Astrocyte (in vitro differentiated cells and primary cell): ENCODE measurements around the gene MESP1. TPM values are rescaled to one million over a fixed set of nuclear protein-coding genes. Genes with fewer than 3 reads are reported as not detected.
A peak's percentile ranks its signal among the peaks of the same experiment; 100 is the strongest.
"Not testable (repeated sequence)": the region's sequence is repeated elsewhere in the genome, so short reads cannot be mapped to it uniquely, and the experiment has no call there.

Experiments used
- DNase-seq: peaks from one replicate; pipeline ENCODE4 v3.0.0-alpha.2; 2010; ENCODE audit warnings: low read depth
- FAIRE-seq: peaks from 2 replicates; lab custom pipeline; 2011; peaks lifted over from hg19 to GRCh38; lab: Jason Lieb, UNC
- H2AFZ ChIP-seq: 2 replicates; pipeline ENCODE4 v1.6.0; 2012; ENCODE audit warnings: low read depth, low read length, inconsistent platforms
- H3K27ac ChIP-seq: 2 replicates; pipeline ENCODE4 v1.5.1; 2011; ENCODE audit warnings: low read depth, low read length, inconsistent platforms
- H3K27me3 ChIP-seq: 2 replicates; pipeline ENCODE4 v1.6.0; 2011; ENCODE audit warnings: low read length, inconsistent platforms; ENCODE audit not compliant: insufficient read depth
- H3K36me3 ChIP-seq: 2 replicates; pipeline ENCODE4 v1.5.1; 2011; ENCODE audit warnings: low read length, inconsistent platforms; ENCODE audit not compliant: insufficient read depth
- H3K4me1 ChIP-seq: 2 replicates; pipeline ENCODE4 v1.5.1; 2011; ENCODE audit warnings: low read length, inconsistent platforms; ENCODE audit not compliant: insufficient read depth
- H3K4me2 ChIP-seq: 2 replicates; pipeline ENCODE4 v1.6.0; 2012; ENCODE audit warnings: low read length, inconsistent platforms
- H3K4me3 ChIP-seq: 2 replicates; pipeline ENCODE4 v1.5.1; 2011; ENCODE audit warnings: low read depth, mild to moderate bottlenecking, low read length, inconsistent platforms; ENCODE audit not compliant: insufficient read depth
- H3K79me2 ChIP-seq: 2 replicates; pipeline ENCODE4 v1.6.0; 2012; ENCODE audit warnings: mild to moderate bottlenecking, low read length, inconsistent platforms; ENCODE audit not compliant: insufficient read depth
- H3K9ac ChIP-seq: 2 replicates; pipeline ENCODE4 v1.6.0; 2012; ENCODE audit warnings: mild to moderate bottlenecking, low read length, inconsistent platforms
- H3K9me3 ChIP-seq: 2 replicates; pipeline ENCODE4 v1.5.1; 2012; ENCODE audit warnings: low read depth, mild to moderate bottlenecking, low read length, inconsistent platforms; ENCODE audit not compliant: insufficient read depth
- H4K20me1 ChIP-seq: 2 replicates; pipeline ENCODE4 v1.6.0; 2012; ENCODE audit warnings: low read length, inconsistent platforms; ENCODE audit not compliant: insufficient read depth
- H3K27ac Mint-ChIP-seq: one replicate; pipeline ENCODE4 v1.8.0; 2021; ENCODE audit warnings: mild to moderate bottlenecking, mixed read lengths; ENCODE audit not compliant: unreplicated experiment
- H3K27me3 Mint-ChIP-seq: one replicate; pipeline ENCODE4 v1.8.0; 2021; ENCODE audit warnings: low read depth, mixed read lengths; ENCODE audit not compliant: unreplicated experiment
- H3K36me3 Mint-ChIP-seq: one replicate; pipeline ENCODE4 v1.8.0; 2021; ENCODE audit warnings: low read depth, mixed read lengths; ENCODE audit not compliant: unreplicated experiment
- H3K4me1 Mint-ChIP-seq: one replicate; pipeline ENCODE4 v1.8.0; 2021; ENCODE audit warnings: low read depth, mixed read lengths; ENCODE audit not compliant: unreplicated experiment
- H3K4me3 Mint-ChIP-seq: one replicate; pipeline ENCODE4 v1.8.0; 2021; ENCODE audit warnings: mild to moderate bottlenecking, moderate library complexity, mixed read lengths; ENCODE audit not compliant: unreplicated experiment
- H3K9me3 Mint-ChIP-seq: one replicate; pipeline ENCODE4 v1.8.0; 2021; ENCODE audit warnings: mild to moderate bottlenecking, mixed read lengths; ENCODE audit not compliant: unreplicated experiment
- EZH2 ChIP-seq: IDR thresholded peaks from 2 replicates; pipeline ENCODE4 v1.6.1; 2012; ENCODE audit warnings: mild to moderate bottlenecking, low read length, inconsistent platforms; ENCODE audit not compliant: insufficient read depth
- total RNA-seq: library from RNA; stranded (reverse); gene quantifications from 2 replicates; pipeline ENCODE4 v1.2.1, GENCODE V29; 2021
- TF ChIP-seq, protein P1 (sequence below): IDR thresholded peaks from 2 replicates; pipeline ENCODE4 v1.5.1; 2011; ENCODE audit warnings: low read depth, mild to moderate bottlenecking, inconsistent platforms, low read length, moderate library complexity; ENCODE audit not compliant: insufficient read depth

The MESP1 gene
- total RNA-seq, 1 donor from 2014 or later: not detected

DNA sequence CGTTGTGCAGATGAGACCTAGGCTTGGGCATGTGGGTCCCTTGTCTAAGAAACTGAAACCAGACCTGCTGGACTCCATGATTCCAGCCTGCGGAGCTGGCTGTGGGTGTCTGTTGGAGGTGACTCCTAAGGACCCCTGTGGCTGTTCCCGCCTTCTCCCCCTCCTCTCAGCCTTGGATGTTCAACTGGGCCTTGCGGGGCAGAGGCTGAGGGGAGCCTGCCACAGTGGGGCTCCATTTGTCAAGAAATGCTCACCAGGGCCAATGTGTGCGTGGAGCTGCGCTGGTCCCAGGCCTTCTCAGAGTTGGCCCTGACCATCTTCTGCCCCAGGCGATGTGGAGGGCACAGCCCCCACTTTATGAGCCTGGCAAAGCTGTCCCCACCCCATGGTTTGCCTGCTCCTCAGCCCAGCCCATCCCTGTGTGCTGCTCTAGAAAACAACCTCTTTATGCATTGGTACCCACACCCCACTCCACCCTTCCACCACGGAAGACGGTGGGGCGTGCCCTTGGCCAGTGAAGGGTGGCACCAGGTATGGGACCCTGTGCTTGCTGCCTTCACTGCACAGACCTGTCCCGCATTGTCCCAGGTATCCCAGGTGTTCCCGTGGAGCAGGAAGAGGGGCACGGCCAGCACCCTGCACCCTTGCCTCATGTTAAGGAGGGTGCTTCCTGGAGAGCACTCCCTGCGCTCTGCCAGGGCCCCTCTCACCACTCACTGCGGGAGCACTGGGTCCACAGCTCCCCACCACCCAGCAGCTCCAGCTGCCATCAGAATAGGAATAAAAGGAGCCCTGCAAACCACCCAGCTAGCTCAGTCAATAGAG is 33.0 kb upstream of the MESP1 start:
- Mint-ChIP-seq H3K27me3 (peaks cover 3% of the 10 kb centered on the region), H3K9me3 (peaks cover 12% of the 10 kb centered on the region), H3K27ac (no peak overlapping the region), H3K4me3 (no peak overlapping the region), H3K36me3 (no peaks in the 10 kb centered on the region), H3K4me1 (peaks cover 10% of the 10 kb centered on the region)
- no peak overlapping the region for H3K4me2 ChIP-seq
- no peak overlapping the region for H2AFZ ChIP-seq
- H4K20me1 ChIP-seq: no peaks in the 10 kb centered on the region
- H3K9ac ChIP-seq: no peak overlapping the region
- H3K36me3 ChIP-seq: peaks cover 12% of the 10 kb centered on the region
- no peaks in the 10 kb centered on the region for H3K27me3 ChIP-seq
- H3K4me1 ChIP-seq: peaks cover 18% of the 10 kb centered on the region
- no peak for FAIRE-seq
- TF ChIP-seq, protein P1, sequence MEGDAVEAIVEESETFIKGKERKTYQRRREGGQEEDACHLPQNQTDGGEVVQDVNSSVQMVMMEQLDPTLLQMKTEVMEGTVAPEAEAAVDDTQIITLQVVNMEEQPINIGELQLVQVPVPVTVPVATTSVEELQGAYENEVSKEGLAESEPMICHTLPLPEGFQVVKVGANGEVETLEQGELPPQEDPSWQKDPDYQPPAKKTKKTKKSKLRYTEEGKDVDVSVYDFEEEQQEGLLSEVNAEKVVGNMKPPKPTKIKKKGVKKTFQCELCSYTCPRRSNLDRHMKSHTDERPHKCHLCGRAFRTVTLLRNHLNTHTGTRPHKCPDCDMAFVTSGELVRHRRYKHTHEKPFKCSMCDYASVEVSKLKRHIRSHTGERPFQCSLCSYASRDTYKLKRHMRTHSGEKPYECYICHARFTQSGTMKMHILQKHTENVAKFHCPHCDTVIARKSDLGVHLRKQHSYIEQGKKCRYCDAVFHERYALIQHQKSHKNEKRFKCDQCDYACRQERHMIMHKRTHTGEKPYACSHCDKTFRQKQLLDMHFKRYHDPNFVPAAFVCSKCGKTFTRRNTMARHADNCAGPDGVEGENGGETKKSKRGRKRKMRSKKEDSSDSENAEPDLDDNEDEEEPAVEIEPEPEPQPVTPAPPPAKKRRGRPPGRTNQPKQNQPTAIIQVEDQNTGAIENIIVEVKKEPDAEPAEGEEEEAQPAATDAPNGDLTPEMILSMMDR: no peak
- TF ChIP-seq EZH2: no peak
- H3K27ac ChIP-seq: no peak overlapping the region
- H3K79me2 ChIP-seq: no peaks in the 10 kb centered on the region
- DNase-seq: no peak
- H3K4me3 ChIP-seq: no peak overlapping the region
- H3K9me3 ChIP-seq: no peaks in the 10 kb centered on the region

DNA sequence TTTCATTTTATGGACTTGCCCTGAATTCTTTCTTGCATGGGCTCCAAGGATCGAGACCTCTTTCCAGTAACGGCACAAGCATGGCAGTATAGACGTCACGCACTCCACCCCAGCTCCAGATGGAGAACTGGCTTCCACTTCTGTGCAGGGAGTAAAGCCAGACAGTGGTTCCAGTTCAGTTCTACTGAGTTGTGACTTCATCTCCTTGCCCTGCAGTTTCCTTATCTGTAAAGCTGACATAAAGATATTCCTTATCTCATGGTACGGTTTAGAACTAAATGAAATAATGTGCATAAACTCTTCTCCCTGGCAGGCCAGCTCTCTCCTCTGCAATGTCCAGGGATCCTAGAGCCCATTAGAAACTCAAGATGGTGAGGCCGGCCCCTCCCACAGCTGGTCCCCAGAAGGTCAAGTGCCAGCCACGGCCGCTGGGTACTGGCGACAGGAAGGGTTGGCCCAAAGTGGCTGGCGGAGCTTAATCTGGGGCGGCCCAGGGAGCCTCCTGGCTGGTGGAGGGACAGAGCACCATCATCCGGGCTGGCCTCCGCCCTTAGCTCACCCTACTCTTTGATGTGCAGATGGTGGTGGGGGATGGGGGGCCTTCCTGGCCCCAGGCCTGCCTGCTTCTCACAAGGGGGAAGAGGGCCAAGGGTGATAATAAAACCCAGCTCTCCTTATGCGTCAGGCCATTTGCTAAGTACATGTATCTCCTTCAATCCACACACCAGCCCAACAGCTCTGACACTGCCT is 32.2 kb upstream of the MESP1 start:
- TF ChIP-seq EZH2: no peak
- TF ChIP-seq, protein P1: no peak
- no peaks in the 10 kb centered on the region for H3K36me3 Mint-ChIP-seq
- no peaks in the 10 kb centered on the region for H3K27me3 ChIP-seq
- no peaks in the 10 kb centered on the region for H3K9me3 ChIP-seq
- peaks cover 18% of the 10 kb centered on the region for H3K4me1 ChIP-seq
- H3K4me1 Mint-ChIP-seq: peaks cover 10% of the 10 kb centered on the region
- H3K27me3 Mint-ChIP-seq: peaks cover 3% of the 10 kb centered on the region
- H3K4me3 ChIP-seq: no peak overlapping the region
- H3K4me2 ChIP-seq: no peak overlapping the region
- FAIRE-seq (no peak), DNase-seq (peak; percentile 68)
- no peak overlapping the region for H3K4me3 Mint-ChIP-seq
- no peak overlapping the region for H3K9ac ChIP-seq
- no peak overlapping the region for H3K27ac Mint-ChIP-seq
- H3K27ac ChIP-seq: no peak overlapping the region
- no peaks in the 10 kb centered on the region for H3K79me2 ChIP-seq
- no peaks in the 10 kb centered on the region for H4K20me1 ChIP-seq
- H3K36me3 ChIP-seq: peaks cover 8% of the 10 kb centered on the region
- H3K9me3 Mint-ChIP-seq: peaks cover 12% of the 10 kb centered on the region
- no peak overlapping the region for H2AFZ ChIP-seq

DNA sequence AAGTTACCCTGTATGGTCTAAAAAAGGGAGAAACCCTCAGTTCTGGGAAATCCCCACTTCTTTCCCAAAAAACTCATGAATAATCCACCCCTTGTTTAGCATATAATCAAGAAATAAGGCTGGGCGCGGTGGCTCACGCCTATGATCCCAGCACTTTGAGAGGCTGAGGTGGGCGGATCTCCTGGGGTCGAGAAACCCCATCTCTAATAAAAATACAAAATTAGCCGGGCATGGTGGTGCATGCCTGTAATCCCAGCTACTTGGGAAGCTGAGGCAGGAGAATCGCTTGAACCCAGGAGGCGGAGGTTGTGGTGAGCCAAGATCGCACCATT is 31.5 kb upstream of the MESP1 start:
- not testable (repeated sequence) for H3K9me3 Mint-ChIP-seq, DNase-seq, H2AFZ ChIP-seq

More for the DNA sequence above, 31.5 kb upstream of the MESP1 start:
- H3K79me2 ChIP-seq, H3K27me3 Mint-ChIP-seq, H3K27ac Mint-ChIP-seq, H3K27me3 ChIP-seq, H3K4me3 Mint-ChIP-seq, H3K4me3 ChIP-seq, FAIRE-seq, H3K27ac ChIP-seq, H4K20me1 ChIP-seq, H3K36me3 Mint-ChIP-seq, H3K9me3 ChIP-seq, H3K36me3 ChIP-seq, H3K9ac ChIP-seq: not testable (repeated sequence)
- Histone ChIP-seq H3K4me1 (peaks cover 18% of the 10 kb centered on the region), H3K4me2 (peak overlapping the region; percentile 64)
- peaks cover 10% of the 10 kb centered on the region for H3K4me1 Mint-ChIP-seq
